ENCODE data around the gene ITPKB.
A peak's percentile ranks its signal among the peaks of the same experiment; 100 is the strongest.
"Not testable (repeated sequence)": the region's sequence is repeated elsewhere in the genome, so short reads cannot be mapped to it uniquely, and the experiment has no call there.

The ITPKB gene

DNA sequence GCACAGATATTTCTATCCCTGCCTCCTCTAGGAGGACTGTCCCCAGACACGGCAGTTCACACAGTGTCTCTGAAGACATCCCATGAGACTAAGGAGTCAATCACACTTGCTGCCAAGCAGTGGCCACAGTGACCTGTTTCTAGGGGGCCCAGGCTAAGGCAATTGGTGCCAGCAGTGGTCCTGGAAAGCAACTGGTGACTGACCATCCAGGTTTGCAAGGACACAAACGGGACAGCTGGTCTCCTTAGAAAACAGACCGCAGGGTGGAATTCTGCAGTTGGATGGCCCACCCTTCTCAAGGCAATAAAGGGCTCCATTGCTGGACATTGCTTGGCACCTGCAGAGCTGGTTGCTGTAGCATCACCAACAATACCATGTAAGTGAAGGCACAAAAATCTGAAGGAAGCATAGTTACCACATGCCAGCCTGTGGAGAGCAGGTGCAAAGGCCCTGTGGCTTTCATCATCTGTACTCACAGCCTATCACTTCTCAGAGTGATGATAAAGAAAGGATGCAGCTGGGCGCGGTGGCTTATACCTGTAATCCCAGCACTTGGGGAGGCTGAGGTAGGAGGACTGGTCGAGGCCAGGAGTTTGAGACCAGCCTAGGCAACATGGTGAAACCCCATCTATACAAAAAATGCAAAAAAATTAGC, 109.1 kb downstream of the ITPKB start:
- peaks cover 32% of the 10 kb centered on the region for H3K4me1 Mint-ChIP-seq (ENCODE audit: low read depth)
- peaks cover 22% of the 10 kb centered on the region for H3K36me3 Mint-ChIP-seq (ENCODE audit: low read depth)
- no peaks in the 10 kb centered on the region for H3K9me3 Mint-ChIP-seq
- peaks cover 13% of the 10 kb centered on the region for H3K27me3 Mint-ChIP-seq (ENCODE audit: low read depth)
- peak overlapping the region; percentile 29 for H3K27ac Mint-ChIP-seq
- no peak overlapping the region for H3K4me3 Mint-ChIP-seq

- Mint-ChIP-seq H3K27me3 (ENCODE audit: low read depth) (peaks cover 13% of the 10 kb centered on the region), H3K4me1 (ENCODE audit: low read depth) (peaks cover 30% of the 10 kb centered on the region), H3K4me3 (no peak overlapping the region), H3K9me3 (no peaks in the 10 kb centered on the region), H3K27ac (no peak overlapping the region), H3K36me3 (ENCODE audit: low read depth) (peaks cover 20% of the 10 kb centered on the region)
Measured at GRCh38 chr1:226629210-226629895, 109.7 kb downstream of the ITPKB start.

- H3K27me3 Mint-ChIP-seq (ENCODE audit: low read depth): peaks cover 13% of the 10 kb centered on the region
- no peaks in the 10 kb centered on the region for H3K9me3 Mint-ChIP-seq
- H3K4me3 Mint-ChIP-seq: no peak overlapping the region
- H3K27ac Mint-ChIP-seq: no peak overlapping the region
- H3K4me1 Mint-ChIP-seq (ENCODE audit: low read depth): peaks cover 27% of the 10 kb centered on the region
- H3K36me3 Mint-ChIP-seq (ENCODE audit: low read depth): peaks cover 18% of the 10 kb centered on the region
Measured at GRCh38 chr1:226628612-226629155, 110.4 kb downstream of the ITPKB start.

DNA sequence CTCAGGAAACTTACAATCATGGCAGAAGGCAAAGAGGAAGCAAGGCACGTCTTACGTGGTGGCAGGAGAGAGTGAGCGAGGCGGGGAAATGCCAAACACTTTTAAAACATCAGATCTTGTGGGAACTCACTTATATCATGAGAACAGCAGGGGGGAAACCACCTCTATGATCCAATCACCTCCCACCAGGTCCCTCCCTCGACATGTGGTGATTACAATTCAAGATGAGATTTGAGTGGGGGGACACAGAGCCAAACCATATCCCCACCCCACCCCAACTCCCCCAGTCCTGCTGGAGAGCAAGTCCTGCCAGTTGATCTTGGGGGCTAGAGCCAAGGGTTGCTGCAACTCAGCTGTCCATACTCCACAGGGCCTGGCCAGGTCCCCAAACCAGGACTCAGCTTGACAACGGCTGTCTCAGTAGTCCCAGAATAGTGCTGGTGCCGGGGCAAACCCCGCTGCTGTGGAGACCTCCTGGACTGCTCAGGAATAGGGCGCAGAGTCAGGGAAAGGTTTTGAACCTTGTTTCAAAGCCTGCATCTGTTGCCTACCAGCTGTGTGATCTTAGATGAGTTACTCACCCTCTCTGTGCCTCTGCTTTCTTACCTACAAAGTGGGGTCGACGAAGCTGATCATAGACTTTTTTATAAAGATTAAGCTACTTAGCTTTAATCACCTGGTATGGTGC, 111.0 kb downstream of the ITPKB start:
- Mint-ChIP-seq H3K4me3 (no peak overlapping the region), H3K27ac (no peak overlapping the region), H3K4me1 (ENCODE audit: low read depth) (peaks cover 21% of the 10 kb centered on the region), H3K27me3 (ENCODE audit: low read depth) (peaks cover 13% of the 10 kb centered on the region), H3K36me3 (ENCODE audit: low read depth) (peaks cover 18% of the 10 kb centered on the region), H3K9me3 (no peaks in the 10 kb centered on the region)

GRCh38 chr1:226627050-226627755, 111.9 kb downstream of the ITPKB start:
- H3K4me1 Mint-ChIP-seq (ENCODE audit: low read depth): peaks cover 17% of the 10 kb centered on the region
- H3K27ac Mint-ChIP-seq: peak overlapping the region; percentile 55
- H3K4me3 Mint-ChIP-seq: no peak overlapping the region
- H3K36me3 Mint-ChIP-seq (ENCODE audit: low read depth): peaks cover 14% of the 10 kb centered on the region
- peaks cover under 1% of the 10 kb centered on the region for H3K9me3 Mint-ChIP-seq
- peaks cover 13% of the 10 kb centered on the region for H3K27me3 Mint-ChIP-seq (ENCODE audit: low read depth)

GRCh38 chr1:226626577-226626956, 112.5 kb downstream of the ITPKB start:
- H3K9me3 Mint-ChIP-seq: peaks cover 7% of the 10 kb centered on the region
- H3K36me3 Mint-ChIP-seq (ENCODE audit: low read depth): peaks cover 9% of the 10 kb centered on the region
- H3K4me1 Mint-ChIP-seq (ENCODE audit: low read depth): peaks cover 17% of the 10 kb centered on the region
- H3K27ac Mint-ChIP-seq: peak overlapping the region; percentile 55
- peaks cover 16% of the 10 kb centered on the region for H3K27me3 Mint-ChIP-seq (ENCODE audit: low read depth)
- H3K4me3 Mint-ChIP-seq: peak overlapping the region; percentile 14

- Mint-ChIP-seq H3K27ac (no peak overlapping the region), H3K36me3 (ENCODE audit: low read depth) (peaks cover 4% of the 10 kb centered on the region), H3K9me3 (peaks cover 7% of the 10 kb centered on the region), H3K27me3 (ENCODE audit: low read depth) (peaks cover 21% of the 10 kb centered on the region), H3K4me3 (peak overlapping the region; percentile 14), H3K4me1 (ENCODE audit: low read depth) (peaks cover 17% of the 10 kb centered on the region)
Measured at GRCh38 chr1:226625832-226626576, 113.1 kb downstream of the ITPKB start.

DNA sequence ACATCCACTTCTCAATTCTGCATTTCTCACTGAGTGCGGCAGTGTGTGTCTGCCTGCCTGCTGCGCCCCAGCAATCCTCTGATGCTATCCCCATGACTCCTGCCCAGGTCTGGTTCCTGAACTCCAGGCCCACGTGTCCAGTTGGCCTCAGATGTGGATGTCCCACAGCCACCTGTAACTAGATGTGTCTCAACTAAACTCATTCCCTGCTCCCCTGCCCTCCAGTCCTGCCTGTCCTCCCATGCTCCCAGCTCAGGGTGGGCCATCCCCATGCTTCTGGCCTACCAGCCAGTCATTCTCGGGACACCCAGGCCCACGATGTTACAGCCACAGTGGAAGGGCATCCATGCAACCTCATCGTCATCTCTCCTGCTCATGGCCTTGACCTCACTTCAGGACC, 113.8 kb downstream of the ITPKB start:
- H3K36me3 Mint-ChIP-seq (ENCODE audit: low read depth): peaks cover 4% of the 10 kb centered on the region
- peaks cover 15% of the 10 kb centered on the region for H3K4me1 Mint-ChIP-seq (ENCODE audit: low read depth)
- peaks cover 23% of the 10 kb centered on the region for H3K27me3 Mint-ChIP-seq (ENCODE audit: low read depth)
- H3K9me3 Mint-ChIP-seq: peaks cover 7% of the 10 kb centered on the region
- H3K4me3 Mint-ChIP-seq: no peak overlapping the region
- no peak overlapping the region for H3K27ac Mint-ChIP-seq

GRCh38 chr1:226624526-226624925, 114.6 kb downstream of the ITPKB start:
- H3K27ac Mint-ChIP-seq: no peak overlapping the region
- peaks cover 23% of the 10 kb centered on the region for H3K27me3 Mint-ChIP-seq (ENCODE audit: low read depth)
- no peak overlapping the region for H3K4me3 Mint-ChIP-seq
- peaks cover 7% of the 10 kb centered on the region for H3K9me3 Mint-ChIP-seq
- H3K36me3 Mint-ChIP-seq (ENCODE audit: low read depth): no peaks in the 10 kb centered on the region
- peaks cover 15% of the 10 kb centered on the region for H3K4me1 Mint-ChIP-seq (ENCODE audit: low read depth)

DNA sequence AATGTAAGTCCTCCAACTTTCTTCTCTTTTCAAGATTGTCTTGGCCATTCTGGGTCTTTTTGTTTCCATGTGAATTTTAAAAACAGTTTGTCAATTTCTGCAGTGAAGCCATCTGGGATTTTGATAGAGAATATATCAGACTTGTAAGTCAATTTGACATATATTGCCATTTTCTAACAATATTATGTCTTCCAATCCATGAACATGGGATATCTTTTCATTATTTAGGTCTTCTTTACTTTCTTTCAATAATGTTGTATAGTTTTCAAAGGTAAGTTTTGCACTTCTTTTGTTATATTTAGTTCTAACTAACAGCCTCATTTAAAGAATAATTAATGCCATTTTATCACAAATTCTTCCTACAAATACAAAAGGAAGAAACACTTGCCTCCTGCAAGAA, 117.1 kb downstream of the ITPKB start:
- Mint-ChIP-seq H3K27me3 (ENCODE audit: low read depth) (peaks cover 27% of the 10 kb centered on the region), H3K27ac (no peak overlapping the region), H3K4me3 (no peak overlapping the region), H3K4me1 (ENCODE audit: low read depth) (peaks cover 11% of the 10 kb centered on the region), H3K36me3 (ENCODE audit: low read depth) (no peaks in the 10 kb centered on the region), H3K9me3 (peaks cover 7% of the 10 kb centered on the region)

DNA sequence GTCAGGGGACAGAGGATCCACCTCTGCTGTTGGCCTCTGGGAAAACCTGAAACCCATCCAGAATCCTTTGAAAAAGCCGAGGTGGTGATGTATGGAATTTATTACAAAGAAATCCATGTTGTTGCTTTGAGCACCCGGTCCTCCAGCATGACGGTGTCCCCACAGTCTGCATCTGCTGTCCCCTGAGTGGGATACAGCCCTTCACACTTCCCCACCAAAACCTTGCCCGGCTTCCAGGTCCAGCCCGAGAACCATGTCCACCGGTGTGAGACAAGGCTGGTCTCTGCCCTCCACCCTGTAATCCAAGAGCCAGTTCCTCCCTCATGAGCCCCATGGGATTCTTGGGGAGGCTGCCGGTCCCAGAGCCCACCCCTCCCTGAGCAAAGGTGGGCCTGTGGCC, 120.1 kb downstream of the ITPKB start:
- Mint-ChIP-seq H3K27me3 (ENCODE audit: low read depth) (peaks cover 18% of the 10 kb centered on the region), H3K9me3 (peaks cover 7% of the 10 kb centered on the region), H3K4me3 (no peak overlapping the region), H3K27ac (no peak overlapping the region), H3K36me3 (ENCODE audit: low read depth) (no peaks in the 10 kb centered on the region), H3K4me1 (ENCODE audit: low read depth) (no peaks in the 10 kb centered on the region)

GRCh38 chr1:226618380-226618779, 120.7 kb downstream of the ITPKB start:
- H3K4me3 Mint-ChIP-seq: no peak overlapping the region
- no peak overlapping the region for H3K27ac Mint-ChIP-seq
- H3K4me1 Mint-ChIP-seq (ENCODE audit: low read depth): no peaks in the 10 kb centered on the region
- H3K27me3 Mint-ChIP-seq (ENCODE audit: low read depth): peaks cover 18% of the 10 kb centered on the region
- no peaks in the 10 kb centered on the region for H3K36me3 Mint-ChIP-seq (ENCODE audit: low read depth)
- peaks cover 7% of the 10 kb centered on the region for H3K9me3 Mint-ChIP-seq

GRCh38 chr1:226617719-226618118, 121.4 kb downstream of the ITPKB start:
- not testable (repeated sequence) for H3K9me3 Mint-ChIP-seq; H3K27ac Mint-ChIP-seq; H3K4me1 Mint-ChIP-seq (ENCODE audit: low read depth); H3K4me3 Mint-ChIP-seq; H3K36me3 Mint-ChIP-seq (ENCODE audit: low read depth)
- peaks cover 18% of the 10 kb centered on the region for H3K27me3 Mint-ChIP-seq (ENCODE audit: low read depth)

GRCh38 chr1:226617109-226617508, 122.0 kb downstream of the ITPKB start:
- H3K36me3 Mint-ChIP-seq (ENCODE audit: low read depth): no peaks in the 10 kb centered on the region
- no peak overlapping the region for H3K4me3 Mint-ChIP-seq
- no peak overlapping the region for H3K27ac Mint-ChIP-seq
- peaks cover 18% of the 10 kb centered on the region for H3K27me3 Mint-ChIP-seq (ENCODE audit: low read depth)
- H3K9me3 Mint-ChIP-seq: peaks cover 5% of the 10 kb centered on the region
- H3K4me1 Mint-ChIP-seq (ENCODE audit: low read depth): no peaks in the 10 kb centered on the region

Measured in T-helper 1 cell treated with Interleukin-12 subunit alpha and Interleukin-12 subunit beta and Interleukin-4 antibody, amounts not matched to agents 30 μg/mL and 1 μg/mL, for 36 hours (primary cell).